GM12878 (cell line): Measurements from ENCODE around the gene CDK4. TPM values are rescaled to one million over a fixed set of nuclear protein-coding genes. Genes with fewer than 3 reads are reported as not detected.

Source experiments
- ATAC-seq: fragments of 200-7000 bp; cut with Tn5 transposase; 3 replicates; pipeline ENCODE4 v1.9.1; 2020; ENCODE audit warnings: mild to moderate bottlenecking, moderate library complexity
- BruUV-seq: library from RNA; stranded (reverse); fragments of 400-500 nt; replicated peaks from 2 replicates; lab custom pipeline; 2021; lab: Mats Ljungman, UMichigan
- CTCF ChIA-PET: fragments of 300-600 bp; sonication (Branson Sonifier 250); formaldehyde crosslinking; extraction: SDS; loops from one replicate; lab custom pipeline; 2021; ENCODE audit warnings: inconsistent platforms; lab: Yijun Ruan, JAX
- POLR2A ChIA-PET: fragments of 350-600 bp; formaldehyde crosslinking; extraction: SDS; loops from one replicate; lab custom pipeline; 2021; ENCODE audit warnings: inconsistent platforms; lab: Charles Lee
- RAD21 ChIA-PET: fragments of 300-600 bp; sonication (Branson Sonifier 250); formaldehyde crosslinking; loops from one replicate; lab custom pipeline; 2023; ENCODE audit warnings: antibody characterized with exemption; ENCODE audit not compliant: unreplicated experiment; lab: Charles Lee
- SMC1A ChIA-PET: fragments of 300-600 bp; sonication (Branson Sonifier 250); formaldehyde crosslinking; loops from one replicate; lab custom pipeline; 2023; ENCODE audit not compliant: unreplicated experiment, uncharacterized antibody; lab: Charles Lee
- DNase-seq: peaks from one replicate; pipeline ENCODE4 v3.0.0-alpha.2; 2011; ENCODE audit warnings: low read depth, low spot score
- FAIRE-seq: peaks from 3 replicates; lab custom pipeline; 2011; peaks lifted over from hg19 to GRCh38; lab: Jason Lieb, UNC
- H2AFZ ChIP-seq: 2 replicates; pipeline ENCODE4 v1.6.0; 2011; ENCODE audit warnings: low read depth, low read length, control low read depth; ENCODE audit not compliant: control insufficient read depth
- H3K27ac ChIP-seq: 2 replicates; pipeline ENCODE4 v1.5.1; 2011; ENCODE audit warnings: control low read depth; ENCODE audit not compliant: control insufficient read depth, insufficient read depth
- H3K27me3 ChIP-seq, 2 experiments: replicated peaks in 1 of 2; 2 replicates each; pipeline versions ENCODE4 v1.6.0 to v1.6.1; 2011; ENCODE audit warnings: low read length in 1 of 2; ENCODE audit not compliant: control insufficient read depth in 2 of 2, insufficient read depth in 2 of 2
- H3K36me3 ChIP-seq, 2 experiments: 2 replicates each; pipeline ENCODE4 v1.5.1; 2011; ENCODE audit warnings: low read length in 1 of 2; ENCODE audit not compliant: control insufficient read depth in 2 of 2, insufficient read depth in 2 of 2
- H3K4me1 ChIP-seq: 2 replicates; pipeline ENCODE4 v1.6.1; 2011; ENCODE audit warnings: mild to moderate bottlenecking, low read length, moderate library complexity, mixed read lengths; ENCODE audit not compliant: control insufficient read depth, insufficient read depth
- H3K4me2 ChIP-seq: 2 replicates; pipeline ENCODE4 v1.6.0; 2011; ENCODE audit warnings: control low read depth; ENCODE audit not compliant: control insufficient read depth, insufficient read depth
- H3K4me3 ChIP-seq: fragments of 200-600 bp; sonication (generic); 2 replicates; pipeline ENCODE4 v1.5.1; 2016
- H3K79me2 ChIP-seq: 2 replicates; pipeline ENCODE4 v1.6.0; 2011; ENCODE audit warnings: low read length; ENCODE audit not compliant: control insufficient read depth, insufficient read depth
- H3K9ac ChIP-seq: 2 replicates; pipeline ENCODE4 v1.8.0; 2011; ENCODE audit warnings: low read length, control low read depth, mixed read lengths; ENCODE audit not compliant: control insufficient read depth, insufficient read depth
- H3K9me3 ChIP-seq: replicated peaks from 3 replicates; pipeline ENCODE4 v1.5.1; 2011; ENCODE audit warnings: mild to moderate bottlenecking, low read length; ENCODE audit not compliant: control insufficient read depth, insufficient read depth
- H4K20me1 ChIP-seq: 2 replicates; pipeline ENCODE4 v1.6.0; 2011; ENCODE audit not compliant: control insufficient read depth, insufficient read depth
- FOS ChIP-seq: IDR thresholded peaks from 3 replicates; pipeline ENCODE4 v1.6.1; 2011; ENCODE audit warnings: borderline replicate concordance; ENCODE audit not compliant: insufficient read length; ENCODE audit errors: extremely low read depth
- HDAC2 ChIP-seq: fragments of 200-600 bp; sonication (generic); IDR thresholded peaks from 2 replicates; pipeline ENCODE4 v1.6.1; 2017
- IKZF2 ChIP-seq, 2 experiments: fragments of 450-650 bp; IDR thresholded peaks; 2 replicates each; pipeline ENCODE4 v1.6.1; 2017; ENCODE audit warnings: mild to moderate bottlenecking in 2 of 2, moderate library complexity in 2 of 2
- JUNB ChIP-seq: IDR thresholded peaks from 2 replicates; pipeline ENCODE4 v1.6.1; 2016; ENCODE audit warnings: antibody characterized with exemption, mild to moderate bottlenecking
- SP1 ChIP-seq: IDR thresholded peaks from one replicate; pipeline ENCODE4 v1.6.1; 2011; ENCODE audit warnings: low read depth, low read length
- SRF ChIP-seq, 2 experiments: IDR thresholded peaks; 2 replicates each; pipeline ENCODE4 v1.6.1; 2011; ENCODE audit warnings: low read depth in 2 of 2, low read length in 2 of 2, mild to moderate bottlenecking in 1 of 2, moderate library complexity in 1 of 2
- ZNF207 ChIP-seq: fragments of 450-650 bp; IDR thresholded peaks from 2 replicates; pipeline ENCODE4 v1.6.1; 2014; ENCODE audit warnings: antibody characterized with exemption, mild to moderate bottlenecking, borderline replicate concordance
- WGBS: methylation state at CpG from one replicate; pipeline ENCODE4 v1.1.6; 2016; ENCODE audit warnings: low lambda C conversion rate; ENCODE audit not compliant: insufficient replicate concordance, insufficient coverage; ENCODE audit errors: missing lambda C conversion rate; 5-methylcytosine and 5-hydroxymethylcytosine counted together
- in situ Hi-C: fragments of 300-500 bp; cut with MboI; formaldehyde crosslinking; loops from 9 replicates; pipeline ENCODE4 v1.14.3; 2018; ENCODE audit warnings: mixed read lengths
- intact Hi-C: fragments of 100-400 bp; cut with micrococcal nuclease; formaldehyde crosslinking; loops from one replicate; pipeline ENCODE4 v1.14.2; 2022; ENCODE audit not compliant: unreplicated experiment
- polyA plus RNA-seq, 11 experiments: library from polyadenylated mRNA; depleted of rRNA in 4 of 11; unstranded in 6 of 11; stranded (reverse) in 5 of 11; fragments of >200 nt; fragmentation: Nextera tagmentation in 4 of 11; fragmentation: Illumina TruSeq in 1 of 11; extraction: Ambion mirVana in 4 of 11; extraction: Trizol in 1 of 11; gene quantifications; 1 replicate in 1 of 11; 2 replicates in 10 of 11; pipeline versions ENCODE4 v1.2.1 to v1.2.3, GENCODE V29; 2011 to 2016; ENCODE audit warnings: inconsistent platforms in 2 of 11, missing spikeins in 2 of 11, low read depth in 1 of 11
- total RNA-seq, 4 experiments: library from RNA; depleted of rRNA in 3 of 4; stranded (reverse); fragments of >200 nt in 3 of 4; fragmentation: Illumina TruSeq in 1 of 4; extraction: Trizol in 1 of 4; gene quantifications; 2 replicates each; pipeline versions ENCODE4 v1.2.1 to v1.2.3, GENCODE V29; 2013 to 2021
- TF ChIP-seq, protein P1 (sequence below): fragments of 450-650 bp; IDR thresholded peaks from 2 replicates; pipeline ENCODE4 v1.6.1; 2017; ENCODE audit warnings: mild to moderate bottlenecking
- TF ChIP-seq, protein P2 (sequence below): fragments of 450-650 bp; IDR thresholded peaks from 2 replicates; pipeline ENCODE4 v1.6.1; 2017; ENCODE audit warnings: borderline replicate concordance
- TF ChIP-seq, protein P3 (sequence below): fragments of 450-650 bp; conservative IDR thresholded peaks from 2 replicates; pipeline ENCODE4 v1.6.1; 2017; ENCODE audit warnings: mild to moderate bottlenecking, moderate library complexity
- TF ChIP-seq, protein P4 (sequence below): IDR thresholded peaks from 2 replicates; pipeline ENCODE4 v1.6.1; 2011; ENCODE audit warnings: borderline replicate concordance, low read depth, mild to moderate bottlenecking, moderate library complexity, mixed read lengths, low read length; ENCODE audit not compliant: insufficient read depth; ENCODE audit errors: extremely low read length
- TF ChIP-seq, protein P5 (sequence below): fragments of 450-650 bp; IDR thresholded peaks from 2 replicates; pipeline ENCODE4 v1.6.1; 2016; ENCODE audit warnings: mild to moderate bottlenecking, moderate library complexity, borderline replicate concordance
- TF ChIP-seq, protein P6 (sequence below): IDR thresholded peaks from 2 replicates; pipeline ENCODE4 v1.6.1; 2011; ENCODE audit warnings: low read depth, low read length, improper control_type of control experiment, borderline replicate concordance

Gene CDK4
- total and polyA plus RNA-seq, 10 of the 15 experiments (the other 5 are each of a cell fraction or from before 2014, with no cell fraction given): 26.1 to 385 (median 221) TPM

DNA sequence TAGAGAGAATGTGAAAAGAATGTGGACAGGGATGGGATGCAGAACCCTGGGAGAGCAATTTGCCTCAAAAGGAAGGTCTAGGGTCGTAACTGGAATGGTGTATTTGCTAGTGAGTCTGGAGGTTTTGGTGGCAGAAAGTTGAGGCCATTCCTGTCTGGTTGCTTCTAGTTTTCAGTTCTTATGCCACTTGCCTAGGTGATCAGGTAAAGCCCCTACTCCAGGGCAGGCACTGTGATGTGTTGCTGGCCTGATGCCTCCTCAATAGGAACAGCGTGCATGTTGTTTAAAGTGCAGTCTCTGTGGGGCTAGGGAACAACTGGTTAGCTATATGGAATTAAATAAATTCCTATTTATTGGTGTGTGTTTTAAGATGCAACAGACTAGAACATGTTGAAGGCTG is 51.8 kb downstream of the CDK4 start:
- no peaks in the 10 kb centered on the region for H3K27me3 ChIP-seq
- H3K27ac ChIP-seq: no peak overlapping the region
- no peak overlapping the region for H3K9ac ChIP-seq
- POLR2A ChIA-PET: no interaction called here
- no peak for FAIRE-seq
- 100% methylated on average over 2 of the region's 2 CpGs for WGBS
- H3K4me3 ChIP-seq: no peak overlapping the region
- no peak overlapping the region for H2AFZ ChIP-seq
- RAD21 ChIA-PET: no interaction called here
- SMC1A ChIA-PET: no interaction called here
- no peak for ATAC-seq
- H4K20me1 ChIP-seq: no peaks in the 10 kb centered on the region
- CTCF ChIA-PET: no interaction called here
- peaks cover 2 to 19% of the 10 kb centered on the region in 2 experiments for H3K36me3 ChIP-seq
- H3K4me1 ChIP-seq: no peaks in the 10 kb centered on the region
- H3K9me3 ChIP-seq: peaks cover 2% of the 10 kb centered on the region
- no peaks in the 10 kb centered on the region; the same call in 1 of the 2 replicates for H3K79me2 ChIP-seq
- DNase-seq: no peak
- in situ Hi-C loops (no loop called here), intact Hi-C loops (no loop called here)
- H3K4me2 ChIP-seq: no peak overlapping the region
- BruUV-seq: no TSS peak
- TF ChIP-seq, protein P1, sequence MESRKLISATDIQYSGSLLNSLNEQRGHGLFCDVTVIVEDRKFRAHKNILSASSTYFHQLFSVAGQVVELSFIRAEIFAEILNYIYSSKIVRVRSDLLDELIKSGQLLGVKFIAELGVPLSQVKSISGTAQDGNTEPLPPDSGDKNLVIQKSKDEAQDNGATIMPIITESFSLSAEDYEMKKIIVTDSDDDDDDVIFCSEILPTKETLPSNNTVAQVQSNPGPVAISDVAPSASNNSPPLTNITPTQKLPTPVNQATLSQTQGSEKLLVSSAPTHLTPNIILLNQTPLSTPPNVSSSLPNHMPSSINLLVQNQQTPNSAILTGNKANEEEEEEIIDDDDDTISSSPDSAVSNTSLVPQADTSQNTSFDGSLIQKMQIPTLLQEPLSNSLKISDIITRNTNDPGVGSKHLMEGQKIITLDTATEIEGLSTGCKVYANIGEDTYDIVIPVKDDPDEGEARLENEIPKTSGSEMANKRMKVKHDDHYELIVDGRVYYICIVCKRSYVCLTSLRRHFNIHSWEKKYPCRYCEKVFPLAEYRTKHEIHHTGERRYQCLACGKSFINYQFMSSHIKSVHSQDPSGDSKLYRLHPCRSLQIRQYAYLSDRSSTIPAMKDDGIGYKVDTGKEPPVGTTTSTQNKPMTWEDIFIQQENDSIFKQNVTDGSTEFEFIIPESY: no peak
- TF ChIP-seq ZNF207 (no peak), HDAC2 (no peak), SP1 (no peak), IKZF2 (IDR thresholded peaks at IDR 0.05) (no peak), SRF (IDR thresholded peaks at IDR 0.05; ENCODE audit: low read depth in 2 of 2, low read length in 2 of 2) (no peak), FOS (no peak), JUNB (no peak)
- TF ChIP-seq, protein P2, sequence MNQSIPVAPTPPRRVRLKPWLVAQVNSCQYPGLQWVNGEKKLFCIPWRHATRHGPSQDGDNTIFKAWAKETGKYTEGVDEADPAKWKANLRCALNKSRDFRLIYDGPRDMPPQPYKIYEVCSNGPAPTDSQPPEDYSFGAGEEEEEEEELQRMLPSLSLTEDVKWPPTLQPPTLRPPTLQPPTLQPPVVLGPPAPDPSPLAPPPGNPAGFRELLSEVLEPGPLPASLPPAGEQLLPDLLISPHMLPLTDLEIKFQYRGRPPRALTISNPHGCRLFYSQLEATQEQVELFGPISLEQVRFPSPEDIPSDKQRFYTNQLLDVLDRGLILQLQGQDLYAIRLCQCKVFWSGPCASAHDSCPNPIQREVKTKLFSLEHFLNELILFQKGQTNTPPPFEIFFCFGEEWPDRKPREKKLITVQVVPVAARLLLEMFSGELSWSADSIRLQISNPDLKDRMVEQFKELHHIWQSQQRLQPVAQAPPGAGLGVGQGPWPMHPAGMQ: no peak
- TF ChIP-seq, protein P3, sequence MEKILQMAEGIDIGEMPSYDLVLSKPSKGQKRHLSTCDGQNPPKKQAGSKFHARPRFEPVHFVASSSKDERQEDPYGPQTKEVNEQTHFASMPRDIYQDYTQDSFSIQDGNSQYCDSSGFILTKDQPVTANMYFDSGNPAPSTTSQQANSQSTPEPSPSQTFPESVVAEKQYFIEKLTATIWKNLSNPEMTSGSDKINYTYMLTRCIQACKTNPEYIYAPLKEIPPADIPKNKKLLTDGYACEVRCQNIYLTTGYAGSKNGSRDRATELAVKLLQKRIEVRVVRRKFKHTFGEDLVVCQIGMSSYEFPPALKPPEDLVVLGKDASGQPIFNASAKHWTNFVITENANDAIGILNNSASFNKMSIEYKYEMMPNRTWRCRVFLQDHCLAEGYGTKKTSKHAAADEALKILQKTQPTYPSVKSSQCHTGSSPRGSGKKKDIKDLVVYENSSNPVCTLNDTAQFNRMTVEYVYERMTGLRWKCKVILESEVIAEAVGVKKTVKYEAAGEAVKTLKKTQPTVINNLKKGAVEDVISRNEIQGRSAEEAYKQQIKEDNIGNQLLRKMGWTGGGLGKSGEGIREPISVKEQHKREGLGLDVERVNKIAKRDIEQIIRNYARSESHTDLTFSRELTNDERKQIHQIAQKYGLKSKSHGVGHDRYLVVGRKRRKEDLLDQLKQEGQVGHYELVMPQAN: no peak
- TF ChIP-seq, protein P4, sequence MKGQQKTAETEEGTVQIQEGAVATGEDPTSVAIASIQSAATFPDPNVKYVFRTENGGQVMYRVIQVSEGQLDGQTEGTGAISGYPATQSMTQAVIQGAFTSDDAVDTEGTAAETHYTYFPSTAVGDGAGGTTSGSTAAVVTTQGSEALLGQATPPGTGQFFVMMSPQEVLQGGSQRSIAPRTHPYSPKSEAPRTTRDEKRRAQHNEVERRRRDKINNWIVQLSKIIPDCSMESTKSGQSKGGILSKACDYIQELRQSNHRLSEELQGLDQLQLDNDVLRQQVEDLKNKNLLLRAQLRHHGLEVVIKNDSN: no peak
- TF ChIP-seq, protein P5, sequence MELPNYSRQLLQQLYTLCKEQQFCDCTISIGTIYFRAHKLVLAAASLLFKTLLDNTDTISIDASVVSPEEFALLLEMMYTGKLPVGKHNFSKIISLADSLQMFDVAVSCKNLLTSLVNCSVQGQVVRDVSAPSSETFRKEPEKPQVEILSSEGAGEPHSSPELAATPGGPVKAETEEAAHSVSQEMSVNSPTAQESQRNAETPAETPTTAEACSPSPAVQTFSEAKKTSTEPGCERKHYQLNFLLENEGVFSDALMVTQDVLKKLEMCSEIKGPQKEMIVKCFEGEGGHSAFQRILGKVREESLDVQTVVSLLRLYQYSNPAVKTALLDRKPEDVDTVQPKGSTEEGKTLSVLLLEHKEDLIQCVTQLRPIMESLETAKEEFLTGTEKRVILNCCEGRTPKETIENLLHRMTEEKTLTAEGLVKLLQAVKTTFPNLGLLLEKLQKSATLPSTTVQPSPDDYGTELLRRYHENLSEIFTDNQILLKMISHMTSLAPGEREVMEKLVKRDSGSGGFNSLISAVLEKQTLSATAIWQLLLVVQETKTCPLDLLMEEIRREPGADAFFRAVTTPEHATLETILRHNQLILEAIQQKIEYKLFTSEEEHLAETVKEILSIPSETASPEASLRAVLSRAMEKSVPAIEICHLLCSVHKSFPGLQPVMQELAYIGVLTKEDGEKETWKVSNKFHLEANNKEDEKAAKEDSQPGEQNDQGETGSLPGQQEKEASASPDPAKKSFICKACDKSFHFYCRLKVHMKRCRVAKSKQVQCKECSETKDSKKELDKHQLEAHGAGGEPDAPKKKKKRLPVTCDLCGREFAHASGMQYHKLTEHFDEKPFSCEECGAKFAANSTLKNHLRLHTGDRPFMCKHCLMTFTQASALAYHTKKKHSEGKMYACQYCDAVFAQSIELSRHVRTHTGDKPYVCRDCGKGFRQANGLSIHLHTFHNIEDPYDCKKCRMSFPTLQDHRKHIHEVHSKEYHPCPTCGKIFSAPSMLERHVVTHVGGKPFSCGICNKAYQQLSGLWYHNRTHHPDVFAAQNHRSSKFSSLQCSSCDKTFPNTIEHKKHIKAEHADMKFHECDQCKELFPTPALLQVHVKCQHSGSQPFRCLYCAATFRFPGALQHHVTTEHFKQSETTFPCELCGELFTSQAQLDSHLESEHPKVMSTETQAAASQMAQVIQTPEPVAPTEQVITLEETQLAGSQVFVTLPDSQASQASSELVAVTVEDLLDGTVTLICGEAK: no peak
- TF ChIP-seq, protein P6, sequence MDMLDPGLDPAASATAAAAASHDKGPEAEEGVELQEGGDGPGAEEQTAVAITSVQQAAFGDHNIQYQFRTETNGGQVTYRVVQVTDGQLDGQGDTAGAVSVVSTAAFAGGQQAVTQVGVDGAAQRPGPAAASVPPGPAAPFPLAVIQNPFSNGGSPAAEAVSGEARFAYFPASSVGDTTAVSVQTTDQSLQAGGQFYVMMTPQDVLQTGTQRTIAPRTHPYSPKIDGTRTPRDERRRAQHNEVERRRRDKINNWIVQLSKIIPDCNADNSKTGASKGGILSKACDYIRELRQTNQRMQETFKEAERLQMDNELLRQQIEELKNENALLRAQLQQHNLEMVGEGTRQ: no peak
